HG02623 (cell line): ENCODE results near the gene SERPINB5.

Experiments
- ATAC-seq: cut with Tn5 transposase; IDR thresholded peaks from one replicate; pipeline ENCODE4 v1.9.1; 2021; ENCODE audit warnings: moderate library complexity; ENCODE audit not compliant: unreplicated experiment

SERPINB5 gene

GRCh38 chr18:63468575-63468974 lies 8.2 kb upstream of the SERPINB5 start:
- ATAC-seq: no peak

GRCh38 chr18:63470751-63471150 lies 6.0 kb upstream of the SERPINB5 start:
- no peak for ATAC-seq

DNA sequence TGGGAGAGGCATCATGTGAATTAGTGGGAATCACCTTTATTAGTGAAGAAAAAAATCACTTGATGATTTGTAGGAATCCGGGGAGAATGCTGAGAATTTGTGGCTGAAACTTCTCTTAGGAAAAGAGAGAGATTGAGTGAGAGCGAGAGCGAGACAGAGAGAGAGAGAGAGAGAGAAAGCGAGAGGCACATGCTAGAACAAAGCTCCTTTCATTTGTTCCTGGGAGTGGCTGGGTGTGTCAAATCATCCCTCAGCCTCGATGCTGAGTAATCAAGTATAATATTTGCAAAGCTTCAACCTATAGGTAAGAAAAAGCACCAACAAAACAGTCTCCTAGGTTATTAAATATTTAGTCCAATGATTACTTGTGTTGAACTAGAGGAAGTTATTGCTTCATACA lies 4.4 kb upstream of the SERPINB5 start:
- ATAC-seq: no peak

DNA sequence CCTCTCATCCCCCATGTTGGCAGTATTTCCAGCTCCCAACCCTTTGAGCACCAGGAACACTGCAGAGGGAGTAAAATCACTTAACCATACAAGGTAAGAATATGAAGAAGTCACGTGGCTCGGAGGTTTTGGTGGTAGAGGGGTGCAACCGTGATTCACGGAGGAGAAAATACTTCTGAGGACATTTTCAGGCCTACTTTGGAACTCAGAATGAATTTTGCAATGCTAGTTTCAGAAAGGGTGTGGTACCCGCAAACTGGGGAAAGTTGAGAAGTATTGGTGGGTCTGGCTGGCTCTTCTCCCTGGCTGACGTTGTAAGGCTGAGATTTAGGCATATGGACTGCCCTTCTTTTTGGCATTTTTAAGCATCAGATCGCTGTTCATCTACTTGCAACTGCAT lies 442 bp downstream of the SERPINB5 start:
- ATAC-seq: no peak

GRCh38 chr18:63477968-63478367 lies 1.2 kb downstream of the SERPINB5 start:
- ATAC-seq: no peak

GRCh38 chr18:63479826-63480225 lies 3.1 kb downstream of the SERPINB5 start:
- ATAC-seq: no peak

GRCh38 chr18:63480476-63480875 lies 3.7 kb downstream of the SERPINB5 start:
- ATAC-seq: no peak

GRCh38 chr18:63480915-63481314 lies 4.2 kb downstream of the SERPINB5 start:
- no peak for ATAC-seq

GRCh38 chr18:63487676-63488075 lies 10.9 kb downstream of the SERPINB5 start:
- ATAC-seq: no peak

DNA sequence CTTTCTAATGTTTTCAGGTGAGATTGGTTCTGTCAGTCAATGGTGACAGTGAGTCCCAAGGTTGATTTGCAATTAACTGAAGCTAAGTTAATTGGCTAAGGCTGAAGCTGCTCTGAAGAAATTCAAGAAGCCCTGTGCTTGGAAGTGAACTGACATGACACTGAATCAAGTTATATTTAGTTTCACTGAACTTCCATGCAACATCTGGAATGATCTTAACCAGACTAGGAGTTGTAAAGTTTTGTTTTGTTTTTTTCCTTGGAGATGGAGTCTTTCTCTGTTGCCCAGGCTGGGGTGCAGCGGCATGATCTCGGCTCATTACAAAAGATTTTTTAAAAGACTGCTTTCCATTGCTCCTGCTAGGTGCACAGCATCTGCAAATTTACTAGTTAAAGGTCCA lies 11.4 kb downstream of the SERPINB5 start:
- ATAC-seq: no peak

GRCh38 chr18:63492851-63493250 lies 16.1 kb downstream of the SERPINB5 start:
- no peak for ATAC-seq

DNA sequence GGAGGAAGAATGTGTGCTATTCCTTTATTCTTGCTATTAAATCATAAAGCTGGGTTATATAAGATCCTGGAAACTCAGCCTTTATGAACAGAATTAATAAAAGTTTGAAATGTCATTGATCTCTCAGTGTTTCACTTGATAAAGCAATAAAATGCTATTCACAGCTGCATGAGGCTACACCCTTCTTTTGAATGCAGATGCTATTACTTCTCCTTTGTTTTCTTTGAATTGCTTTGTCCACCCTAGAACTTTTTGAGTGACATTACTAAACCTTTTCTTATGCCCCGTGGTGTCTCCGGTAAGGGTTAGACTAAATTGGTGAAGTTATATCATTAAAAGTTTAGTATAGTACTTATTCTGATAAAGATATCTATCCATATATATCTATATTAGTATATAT lies 18.9 kb downstream of the SERPINB5 start:
- no peak for ATAC-seq

GRCh38 chr18:63505566-63506335 lies 29.0 kb downstream of the SERPINB5 start:
- ATAC-seq: no peak

DNA sequence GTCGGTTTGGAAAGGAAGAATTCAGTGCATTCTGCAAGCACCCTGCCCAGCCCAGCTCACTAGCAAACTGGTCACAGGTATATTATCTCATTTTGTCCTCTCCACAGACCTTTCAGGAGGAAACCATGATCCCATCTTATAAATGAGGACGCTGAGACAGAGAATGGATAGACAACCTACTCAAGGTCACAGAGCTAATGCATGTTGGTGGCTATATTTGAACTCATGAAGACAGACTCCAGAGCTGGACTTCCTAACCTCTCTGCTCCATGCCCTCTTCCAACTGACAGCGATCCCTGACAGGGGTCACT lies 29.5 kb downstream of the SERPINB5 start:
- no peak for ATAC-seq

GRCh38 chr18:63508596-63508995 lies 31.8 kb downstream of the SERPINB5 start:
- no peak for ATAC-seq

- no peak for ATAC-seq
Measured at GRCh38 chr18:63511285-63511684, 34.5 kb downstream of the SERPINB5 start.

DNA sequence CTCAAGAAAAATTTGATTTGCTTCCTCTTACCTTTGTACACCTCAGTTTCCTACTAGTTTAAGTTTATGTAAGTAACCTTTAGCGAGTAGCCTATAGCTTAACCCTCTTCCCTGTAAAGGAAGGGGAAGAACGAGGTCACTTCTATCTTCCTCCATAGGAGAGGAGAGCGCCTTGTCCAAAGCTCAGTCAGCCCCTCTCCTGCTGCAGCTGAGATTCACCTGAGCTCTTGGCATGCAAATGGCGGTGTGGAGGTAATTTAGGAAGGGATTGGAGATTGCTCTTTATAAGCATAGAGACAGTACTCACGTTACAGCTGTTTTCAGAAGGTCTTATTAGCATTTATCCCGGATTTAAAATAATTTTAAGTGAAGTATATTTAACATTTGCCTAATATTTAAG lies 37.6 kb downstream of the SERPINB5 start:
- ATAC-seq: no peak

- no peak for ATAC-seq
Measured at GRCh38 chr18:63514888-63515678, 38.3 kb downstream of the SERPINB5 start.

GRCh38 chr18:63515801-63516200 lies 39.0 kb downstream of the SERPINB5 start:
- ATAC-seq: no peak

- peak; percentile 89 for ATAC-seq
Measured at GRCh38 chr18:63518178-63519012, 41.6 kb downstream of the SERPINB5 start.

DNA sequence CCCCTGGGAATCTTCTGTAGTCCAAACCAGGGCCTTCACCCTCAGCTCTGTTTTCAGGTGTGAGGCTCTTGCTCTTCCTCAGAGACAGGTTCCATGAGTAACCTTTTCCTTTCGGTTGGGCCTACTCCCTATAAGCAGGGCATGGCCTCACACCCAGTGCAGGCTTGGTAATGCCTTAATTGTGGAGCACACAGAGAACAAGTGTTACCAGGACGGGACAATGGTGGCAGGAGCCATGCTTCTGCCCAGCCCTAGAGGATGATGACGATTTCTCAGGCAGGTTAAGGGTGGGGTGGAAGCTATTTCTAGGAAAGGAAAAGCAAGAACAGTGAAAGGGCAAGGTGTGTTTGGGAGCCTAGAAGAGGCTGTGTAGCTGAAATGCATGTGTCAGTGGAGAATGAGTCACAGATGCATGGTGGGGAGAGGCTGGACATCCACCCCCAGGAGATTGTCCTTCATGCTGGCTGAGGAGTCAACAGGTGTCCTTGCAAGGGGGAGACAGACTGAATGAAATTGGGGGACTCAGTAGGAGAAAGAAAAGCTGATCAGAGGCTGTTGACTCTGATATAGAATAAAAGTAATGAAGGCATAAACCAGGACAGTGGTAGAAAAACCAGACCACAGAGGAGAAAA lies 43.4 kb downstream of the SERPINB5 start:
- ATAC-seq: no peak
